Endothelial cell of umbilical vein (primary cell): Measurements from ENCODE around the gene SNX4. TPM values are rescaled to one million over a fixed set of nuclear protein-coding genes. Genes with fewer than 3 reads are reported as not detected.

Experiments
- BruUV-seq: library from RNA; stranded (reverse); fragments of 400-500 nt; replicated peaks from 2 replicates; lab custom pipeline; 2021; lab: Mats Ljungman, UMichigan
- CTCF ChIA-PET: fragments of 300-600, 350-600 bp; sonication (Branson Sonifier 250); formaldehyde crosslinking; loops from one replicate; lab custom pipeline; 2021; ENCODE audit warnings: antibody characterized with exemption, inconsistent platforms; lab: Charles Lee
- POLR2A ChIA-PET: fragments of 300-600, 350-600 bp; sonication (Branson Sonifier 250); formaldehyde crosslinking; loops from one replicate; lab custom pipeline; 2021; ENCODE audit warnings: antibody characterized with exemption, inconsistent platforms; lab: Charles Lee
- DNase-seq: peaks from one replicate; pipeline ENCODE4 v3.0.0-alpha.2; 2011; ENCODE audit warnings: low read depth, low spot score
- FAIRE-seq: peaks from 2 replicates; lab custom pipeline; 2011; peaks lifted over from hg19 to GRCh38; lab: Jason Lieb, UNC
- H2AFZ ChIP-seq: 2 replicates; pipeline ENCODE4 v1.6.0; 2012; ENCODE audit warnings: low read depth, low read length, control low read depth, inconsistent platforms
- H3K27ac ChIP-seq: 2 replicates; pipeline ENCODE4 v1.5.1; 2011; ENCODE audit warnings: low read depth, mild to moderate bottlenecking, control low read depth, low read length, moderate library complexity; ENCODE audit not compliant: insufficient read depth
- H3K27me3 ChIP-seq, 2 experiments: 2 replicates each; pipeline versions ENCODE4 v1.6.0 to v1.6.1; 2011; ENCODE audit warnings: low read length in 2 of 2, mixed read lengths in 1 of 2; ENCODE audit not compliant: control insufficient read depth in 2 of 2, insufficient read depth in 2 of 2
- H3K36me3 ChIP-seq, 2 experiments: 2 replicates in 1 of 2; 3 replicates in 1 of 2; pipeline ENCODE4 v1.5.1; 2011; ENCODE audit warnings: low read length in 2 of 2, mild to moderate bottlenecking in 1 of 2, moderate library complexity in 1 of 2; ENCODE audit not compliant: control insufficient read depth in 2 of 2, insufficient read depth in 2 of 2; ENCODE audit errors: extremely low read depth in 1 of 2
- H3K4me1 ChIP-seq: 3 replicates; pipeline ENCODE4 v1.5.1; 2011; ENCODE audit warnings: mild to moderate bottlenecking, low read length; ENCODE audit not compliant: control insufficient read depth, insufficient read depth; ENCODE audit errors: extremely low read depth
- H3K4me2 ChIP-seq: 2 replicates; pipeline ENCODE4 v1.6.1; 2011; ENCODE audit warnings: low read length, control low read depth, mixed read lengths; ENCODE audit not compliant: insufficient read depth
- H3K4me3 ChIP-seq, 3 experiments: fragments of 200-600 bp in 1 of 3; sonication (generic), shearing (Covaris generic) in 1 of 3; replicated peaks in 1 of 3; 2 replicates each; pipeline ENCODE4 v1.5.1; 2011 to 2016; ENCODE audit warnings: control low read depth in 3 of 3, low read length in 3 of 3, mild to moderate bottlenecking in 2 of 3, inconsistent platforms in 1 of 3, low read depth in 1 of 3, moderate library complexity in 1 of 3; ENCODE audit not compliant: insufficient read depth in 1 of 3
- H3K79me2 ChIP-seq: 2 replicates; pipeline ENCODE4 v1.6.0; 2012; ENCODE audit warnings: low read length, inconsistent platforms; ENCODE audit not compliant: control insufficient read depth, insufficient read depth
- H3K9ac ChIP-seq: replicated peaks from 2 replicates; pipeline ENCODE3; 2011; ENCODE audit warnings: low read length, control low read depth; ENCODE audit not compliant: insufficient read depth; ENCODE audit errors: extremely low read depth
- H3K9me1 ChIP-seq: replicated peaks from 3 replicates; pipeline ENCODE4 v1.6.0; 2011; ENCODE audit warnings: mild to moderate bottlenecking, low read length; ENCODE audit not compliant: control insufficient read depth, insufficient read depth; ENCODE audit errors: extremely low read depth
- H3K9me3 ChIP-seq: replicated peaks from 2 replicates; pipeline ENCODE4 v1.5.1; 2012; ENCODE audit warnings: low read length, inconsistent platforms; ENCODE audit not compliant: control insufficient read depth, insufficient read depth
- H4K20me1 ChIP-seq: replicated peaks from 2 replicates; pipeline ENCODE3; 2011; ENCODE audit warnings: mild to moderate bottlenecking, low read length; ENCODE audit not compliant: control insufficient read depth, insufficient read depth; ENCODE audit errors: extremely low read depth
- EZH2 ChIP-seq: IDR thresholded peaks from 2 replicates; pipeline ENCODE4 v1.6.1; 2012; ENCODE audit warnings: borderline replicate concordance, low read depth, mild to moderate bottlenecking, moderate library complexity, low read length, inconsistent platforms; ENCODE audit not compliant: severe bottlenecking
- FOS ChIP-seq: IDR thresholded peaks from 2 replicates; pipeline ENCODE4 v1.6.1; 2011; ENCODE audit warnings: mild to moderate bottlenecking, low read length, moderate library complexity, borderline replicate concordance; ENCODE audit not compliant: insufficient read depth
- GATA2 ChIP-seq: IDR thresholded peaks from 2 replicates; pipeline ENCODE4 v1.7.0; 2011; ENCODE audit warnings: low read depth, mild to moderate bottlenecking, moderate library complexity, mixed read lengths, low read length; ENCODE audit not compliant: insufficient read length, insufficient read depth
- MYC ChIP-seq: IDR thresholded peaks from one replicate; pipeline ENCODE4 v1.6.1; 2011; ENCODE audit warnings: mild to moderate bottlenecking, low read depth, low read length
- POLR2AphosphoS5 ChIP-seq: IDR thresholded peaks from 2 replicates; pipeline ENCODE4 v1.6.1; 2012; ENCODE audit warnings: low read depth, mild to moderate bottlenecking, control low read depth, low read length, moderate library complexity; ENCODE audit not compliant: insufficient read depth
- dilution Hi-C: fragments of 300-500 bp; cut with MboI; formaldehyde crosslinking; loops from one replicate; pipeline ENCODE4 v1.15.0; 2019; ENCODE audit warnings: low sequenced_read_pairs; ENCODE audit not compliant: extremely low pct_ligation_motif_present
- intact Hi-C: fragments of 100-400 bp; cut with micrococcal nuclease; formaldehyde crosslinking; loops from one replicate; pipeline ENCODE4 v1.10.0; 2022
- polyA plus RNA-seq, 4 experiments: library from polyadenylated mRNA; depleted of rRNA in 3 of 4; stranded (reverse) in 3 of 4; unstranded in 1 of 4; fragments of >200 nt; gene quantifications; 2 replicates each; pipeline versions ENCODE4 v1.2.1 to v1.2.3, GENCODE V29; 2011 to 2012; ENCODE audit warnings: missing spikeins in 1 of 4
- total RNA-seq: library from RNA; stranded (reverse); gene quantifications from 2 replicates; pipeline ENCODE4 v1.2.3, GENCODE V29; 2021
- TF ChIP-seq, protein P1 (sequence below): IDR thresholded peaks from 2 replicates; pipeline ENCODE4 v1.6.1; 2011; ENCODE audit not compliant: insufficient read depth, insufficient read length
- TF ChIP-seq, protein P2 (sequence below), 2 donors: IDR thresholded peaks; 1 replicate in 1 of 2; 2 replicates in 1 of 2; pipeline ENCODE4 v1.5.1; 2011; ENCODE audit warnings: low read length in 2 of 2, mild to moderate bottlenecking in 2 of 2, moderate library complexity in 2 of 2, control low read depth in 1 of 2, inconsistent platforms in 1 of 2, low read depth in 1 of 2; ENCODE audit not compliant: insufficient read depth in 1 of 2; ENCODE audit errors: extremely low read depth in 1 of 2

SNX4 gene
- total and polyA plus RNA-seq, 2 donors (not counting 3 experiments of a cell fraction or from before 2014, with no cell fraction given): 7.5 to 39.2 TPM

DNA sequence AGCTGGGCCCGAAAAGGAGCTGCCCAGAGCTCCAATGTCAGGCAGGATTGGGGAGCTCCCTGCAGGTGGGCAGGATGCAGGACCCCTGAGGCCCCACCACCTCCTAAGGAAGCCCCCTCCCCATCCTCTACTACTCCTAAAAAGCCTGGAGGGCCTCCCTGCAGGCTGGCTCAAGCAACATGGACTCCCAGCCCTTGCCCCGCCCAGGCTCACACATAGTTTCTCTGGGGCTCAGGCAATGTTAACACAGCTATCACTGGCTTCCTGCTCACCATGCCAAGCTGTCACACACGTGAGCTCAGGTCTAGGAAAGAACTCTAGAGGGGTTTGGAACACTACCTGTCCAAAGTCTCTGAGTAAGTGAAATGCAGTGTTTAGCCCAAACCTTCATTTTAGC is 79.4 kb downstream of the SNX4 start:
- TF ChIP-seq, protein P1, sequence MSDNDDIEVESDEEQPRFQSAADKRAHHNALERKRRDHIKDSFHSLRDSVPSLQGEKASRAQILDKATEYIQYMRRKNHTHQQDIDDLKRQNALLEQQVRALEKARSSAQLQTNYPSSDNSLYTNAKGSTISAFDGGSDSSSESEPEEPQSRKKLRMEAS: no peak
- no peak for TF ChIP-seq EZH2
- TF ChIP-seq, protein P2, sequence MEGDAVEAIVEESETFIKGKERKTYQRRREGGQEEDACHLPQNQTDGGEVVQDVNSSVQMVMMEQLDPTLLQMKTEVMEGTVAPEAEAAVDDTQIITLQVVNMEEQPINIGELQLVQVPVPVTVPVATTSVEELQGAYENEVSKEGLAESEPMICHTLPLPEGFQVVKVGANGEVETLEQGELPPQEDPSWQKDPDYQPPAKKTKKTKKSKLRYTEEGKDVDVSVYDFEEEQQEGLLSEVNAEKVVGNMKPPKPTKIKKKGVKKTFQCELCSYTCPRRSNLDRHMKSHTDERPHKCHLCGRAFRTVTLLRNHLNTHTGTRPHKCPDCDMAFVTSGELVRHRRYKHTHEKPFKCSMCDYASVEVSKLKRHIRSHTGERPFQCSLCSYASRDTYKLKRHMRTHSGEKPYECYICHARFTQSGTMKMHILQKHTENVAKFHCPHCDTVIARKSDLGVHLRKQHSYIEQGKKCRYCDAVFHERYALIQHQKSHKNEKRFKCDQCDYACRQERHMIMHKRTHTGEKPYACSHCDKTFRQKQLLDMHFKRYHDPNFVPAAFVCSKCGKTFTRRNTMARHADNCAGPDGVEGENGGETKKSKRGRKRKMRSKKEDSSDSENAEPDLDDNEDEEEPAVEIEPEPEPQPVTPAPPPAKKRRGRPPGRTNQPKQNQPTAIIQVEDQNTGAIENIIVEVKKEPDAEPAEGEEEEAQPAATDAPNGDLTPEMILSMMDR (IDR thresholded peaks at IDR 0.05; ENCODE audit: extremely low read depth in 1 of 2, insufficient read depth in 1 of 2, low read depth in 1 of 2, low read length in 2 of 2): no peak
- TF ChIP-seq POLR2AphosphoS5: no peak
- TF ChIP-seq FOS: no peak
- no peak for TF ChIP-seq MYC
- TF ChIP-seq GATA2: no peak
- Histone ChIP-seq H3K9me1 (no peaks in the 10 kb centered on the region), H3K27me3 (no peaks in the 10 kb centered on the region), H3K4me1 (no peaks in the 10 kb centered on the region), H2AFZ (no peak overlapping the region), H3K36me3 (no peaks in the 10 kb centered on the region), H3K4me2 (no peak overlapping the region), H3K27ac (no peak overlapping the region), H3K79me2 (no peaks in the 10 kb centered on the region), H3K9me3 (no peaks in the 10 kb centered on the region), H4K20me1 (no peaks in the 10 kb centered on the region), H3K9ac (no peak overlapping the region), H3K4me3 (no peak overlapping the region)
- dilution Hi-C loops: no loop called here
- ChIA-PET POLR2A (no interaction called here), CTCF (interaction anchor here (0.7 to 3.5 kb wide), 5 partner anchors 9 to 512 kb away, joined by 3 to 23 read pairs (median 8); no protein-coding TSS in a partner anchor)
- intact Hi-C loops: no loop called here
- DNase-seq: no peak
- FAIRE-seq: no peak
- BruUV-seq: no TSS peak
